GM19397 (cell line): ENCODE data around the gene EDN1.
"Not testable (repeated sequence)": the region's sequence is repeated elsewhere in the genome, so short reads cannot be mapped to it uniquely, and the experiment has no call there.

Experiments
- ATAC-seq: cut with Tn5 transposase; IDR thresholded peaks from one replicate; pipeline ENCODE4 v1.9.1; 2021; ENCODE audit warnings: mild to moderate bottlenecking, moderate library complexity; ENCODE audit not compliant: unreplicated experiment

The EDN1 gene

DNA sequence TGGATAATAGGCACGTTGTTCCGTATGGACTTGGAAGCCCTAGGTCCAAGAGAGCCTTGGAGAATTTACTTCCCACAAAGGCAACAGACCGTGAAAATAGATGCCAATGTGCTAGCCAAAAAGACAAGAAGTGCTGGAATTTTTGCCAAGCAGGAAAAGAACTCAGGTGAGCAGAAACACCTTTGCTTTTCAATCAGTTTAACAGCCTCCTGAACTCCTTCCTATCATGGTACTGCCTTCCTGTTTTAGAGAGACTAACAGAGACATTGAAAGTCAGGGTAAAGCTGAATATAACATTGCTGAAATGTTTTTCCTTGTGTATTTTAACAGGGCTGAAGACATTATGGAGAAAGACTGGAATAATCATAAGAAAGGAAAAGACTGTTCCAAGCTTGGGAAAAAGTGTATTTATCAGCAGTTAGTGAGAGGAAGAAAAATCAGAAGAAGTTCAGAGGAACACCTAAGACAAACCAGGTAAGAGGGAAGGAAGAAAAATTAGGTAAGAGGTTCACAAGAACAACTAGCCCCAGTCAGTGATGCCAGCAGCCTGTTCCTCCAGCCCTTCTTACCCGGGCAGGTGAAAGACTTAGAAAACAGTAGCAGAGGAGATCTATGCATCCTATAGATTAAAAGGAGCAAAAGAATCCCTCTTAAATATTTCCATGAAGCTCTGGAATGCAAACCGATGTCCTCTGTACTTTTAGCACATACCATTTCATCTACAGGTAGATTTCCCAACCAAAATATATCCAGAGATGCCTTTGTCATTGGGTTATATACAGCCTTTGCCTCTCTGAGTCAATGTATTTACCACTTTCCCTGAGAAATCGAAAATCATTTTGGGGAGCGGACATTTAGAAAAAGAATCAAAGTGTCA is 4.0 kb downstream of the EDN1 start:
- no peak for ATAC-seq

GRCh38 chr6:12294851-12295536 is 4.8 kb downstream of the EDN1 start:
- ATAC-seq, result no peak

DNA sequence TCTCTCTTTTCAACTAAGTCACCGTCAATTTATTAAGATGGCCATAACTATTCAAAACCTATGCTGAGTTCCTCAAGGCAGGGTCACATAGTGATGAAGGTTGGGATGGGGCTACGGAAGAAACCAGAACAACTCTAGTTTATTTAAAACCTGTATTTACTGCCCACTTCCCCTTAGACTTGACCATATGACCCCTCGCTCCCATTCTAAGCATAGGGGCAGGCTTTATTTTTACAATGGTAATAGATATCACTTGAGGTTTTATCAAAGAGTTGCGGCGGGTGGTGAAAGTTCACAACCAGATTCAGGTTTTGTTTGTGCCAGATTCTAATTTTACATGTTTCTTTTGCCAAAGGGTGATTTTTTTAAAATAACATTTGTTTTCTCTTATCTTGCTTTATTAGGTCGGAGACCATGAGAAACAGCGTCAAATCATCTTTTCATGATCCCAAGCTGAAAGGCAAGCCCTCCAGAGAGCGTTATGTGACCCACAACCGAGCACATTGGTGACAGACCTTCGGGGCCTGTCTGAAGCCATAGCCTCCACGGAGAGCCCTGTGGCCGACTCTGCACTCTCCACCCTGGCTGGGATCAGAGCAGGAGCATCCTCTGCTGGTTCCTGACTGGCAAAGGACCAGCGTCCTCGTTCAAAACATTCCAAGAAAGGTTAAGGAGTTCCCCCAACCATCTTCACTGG is 5.5 kb downstream of the EDN1 start:
- ATAC-seq, result no peak

DNA sequence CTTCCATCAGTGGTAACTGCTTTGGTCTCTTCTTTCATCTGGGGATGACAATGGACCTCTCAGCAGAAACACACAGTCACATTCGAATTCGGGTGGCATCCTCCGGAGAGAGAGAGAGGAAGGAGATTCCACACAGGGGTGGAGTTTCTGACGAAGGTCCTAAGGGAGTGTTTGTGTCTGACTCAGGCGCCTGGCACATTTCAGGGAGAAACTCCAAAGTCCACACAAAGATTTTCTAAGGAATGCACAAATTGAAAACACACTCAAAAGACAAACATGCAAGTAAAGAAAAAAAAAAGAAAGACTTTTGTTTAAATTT is 6.1 kb downstream of the EDN1 start:
- ATAC-seq, result no peak

DNA sequence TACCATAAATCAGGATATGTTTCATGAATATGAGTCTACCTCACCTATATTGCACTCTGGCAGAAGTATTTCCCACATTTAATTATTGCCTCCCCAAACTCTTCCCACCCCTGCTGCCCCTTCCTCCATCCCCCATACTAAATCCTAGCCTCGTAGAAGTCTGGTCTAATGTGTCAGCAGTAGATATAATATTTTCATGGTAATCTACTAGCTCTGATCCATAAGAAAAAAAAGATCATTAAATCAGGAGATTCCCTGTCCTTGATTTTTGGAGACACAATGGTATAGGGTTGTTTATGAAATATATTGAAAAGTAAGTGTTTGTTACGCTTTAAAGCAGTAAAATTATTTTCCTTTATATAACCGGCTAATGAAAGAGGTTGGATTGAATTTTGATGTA is 6.4 kb downstream of the EDN1 start:
- ATAC-seq, result no peak

GRCh38 chr6:12297363-12298016 is 7.3 kb downstream of the EDN1 start:
- no peak for ATAC-seq

GRCh38 chr6:12298017-12298978 is 8.1 kb downstream of the EDN1 start:
- no peak for ATAC-seq

DNA sequence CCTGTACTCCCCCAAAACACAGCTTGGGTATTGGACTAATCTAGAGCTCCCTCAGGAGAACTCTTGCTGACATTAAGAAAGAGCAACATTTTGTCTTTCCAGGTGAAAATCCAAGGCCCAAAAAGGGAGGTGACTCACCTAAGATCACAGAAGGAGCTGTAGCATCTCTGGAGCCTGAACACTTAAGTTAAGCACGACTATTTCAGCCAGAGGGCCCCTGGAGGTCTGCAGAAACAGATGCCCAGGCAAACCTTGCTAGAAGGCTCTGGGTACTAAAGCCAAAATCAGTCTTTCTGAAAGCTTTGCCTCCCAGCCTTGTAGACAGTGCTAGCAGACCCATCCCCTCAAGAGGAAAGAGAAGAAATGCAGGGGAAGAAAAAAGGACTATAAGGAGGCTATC is 8.8 kb downstream of the EDN1 start:
- ATAC-seq, result no peak

DNA sequence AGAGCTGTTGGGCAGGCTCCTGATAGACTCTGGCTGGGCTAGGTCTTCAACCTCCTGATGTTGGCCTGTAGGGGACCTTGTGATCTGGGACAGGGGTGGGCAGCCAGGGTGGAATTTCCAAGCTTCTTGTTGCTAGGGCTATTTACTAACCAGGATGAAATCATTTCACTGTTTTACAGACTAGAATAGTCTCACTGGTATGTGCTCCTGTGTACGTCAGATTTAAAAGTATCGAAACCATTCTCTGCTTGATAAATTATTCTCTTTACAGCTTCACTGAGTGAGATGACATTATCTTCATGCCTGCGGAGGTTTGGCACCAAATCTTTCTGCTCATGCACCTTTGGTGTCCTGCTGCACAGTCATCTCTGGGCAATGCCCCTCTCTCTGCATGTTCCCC is 10.9 kb downstream of the EDN1 start:
- ATAC-seq, result no peak

DNA sequence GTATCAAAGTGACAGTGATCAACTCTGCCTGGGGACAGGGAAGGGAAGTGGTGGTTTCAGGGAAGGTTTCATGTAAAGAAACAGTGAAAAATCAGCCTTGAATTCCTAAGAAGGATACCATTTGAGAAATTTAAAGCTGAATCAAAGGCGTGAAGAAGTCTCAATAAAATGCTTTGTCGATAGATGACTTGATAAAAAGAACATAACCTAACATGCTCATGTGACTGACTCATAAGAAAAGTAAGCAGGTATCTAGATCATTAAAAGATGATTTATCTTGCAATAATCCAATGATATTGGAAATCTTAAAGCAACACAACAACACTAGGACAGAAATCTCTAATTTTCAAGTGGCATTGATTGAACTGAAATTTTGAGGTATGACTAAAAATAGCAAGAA is 14.3 kb downstream of the EDN1 start:
- ATAC-seq, result no peak

DNA sequence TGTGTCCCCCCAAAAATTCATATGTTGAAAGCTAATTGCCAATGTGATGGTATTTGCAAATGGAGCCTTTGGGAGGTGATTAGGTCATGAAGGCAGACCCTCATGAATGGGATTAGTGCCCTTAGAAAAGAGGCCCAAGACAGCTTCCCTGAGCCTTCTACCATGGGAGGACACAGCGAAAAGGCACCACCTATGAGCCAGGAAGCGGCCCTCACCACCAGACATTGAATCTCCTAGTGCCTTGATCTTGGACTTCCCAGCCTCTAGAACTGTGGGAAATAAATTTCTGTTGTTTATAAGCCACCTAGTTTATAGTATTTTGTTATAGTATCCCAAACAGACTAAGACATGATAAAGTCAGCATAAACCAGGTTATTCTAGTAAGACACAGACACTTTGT is 18.9 kb downstream of the EDN1 start:
- ATAC-seq, result no peak

- no peak for ATAC-seq
Observed at GRCh38 chr6:12311106-12311505, 20.9 kb downstream of the EDN1 start.

GRCh38 chr6:12312736-12313135 is 22.6 kb downstream of the EDN1 start:
- ATAC-seq, result no peak

DNA sequence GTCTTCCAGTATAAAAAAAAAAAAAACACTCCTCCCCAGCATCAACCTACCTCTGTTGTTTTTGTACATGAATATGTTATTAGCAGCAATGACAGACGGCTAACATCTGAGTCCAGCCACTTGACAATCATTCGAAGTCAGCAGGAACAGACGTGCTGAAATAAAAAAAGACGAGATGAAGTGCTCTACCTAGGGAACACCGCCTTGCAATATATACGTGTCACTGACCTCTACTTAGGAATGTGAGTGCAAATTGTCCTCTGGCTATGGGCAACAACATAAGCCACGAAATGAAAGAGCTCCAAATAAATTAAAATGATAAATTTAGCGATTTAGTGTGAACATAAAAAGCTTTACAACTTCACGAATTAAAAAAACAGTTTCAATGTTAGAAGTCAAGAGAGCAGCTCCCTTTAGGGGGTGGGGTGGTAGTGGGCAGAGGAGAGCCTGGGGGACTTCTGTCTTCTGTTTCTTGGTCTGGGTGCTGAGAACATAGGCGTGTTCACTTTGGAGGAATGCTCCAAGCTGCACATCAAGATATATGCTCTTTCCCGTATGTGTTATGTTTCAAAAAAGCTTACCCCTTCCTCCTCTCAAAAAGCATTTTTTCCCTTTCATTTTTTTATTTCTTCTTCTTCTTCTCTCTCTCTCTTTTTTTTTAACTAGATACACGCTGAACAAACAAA is 23.3 kb downstream of the EDN1 start:
- ATAC-seq, result no peak

- no peak for ATAC-seq
Observed at GRCh38 chr6:12313992-12314589, 23.9 kb downstream of the EDN1 start.

DNA sequence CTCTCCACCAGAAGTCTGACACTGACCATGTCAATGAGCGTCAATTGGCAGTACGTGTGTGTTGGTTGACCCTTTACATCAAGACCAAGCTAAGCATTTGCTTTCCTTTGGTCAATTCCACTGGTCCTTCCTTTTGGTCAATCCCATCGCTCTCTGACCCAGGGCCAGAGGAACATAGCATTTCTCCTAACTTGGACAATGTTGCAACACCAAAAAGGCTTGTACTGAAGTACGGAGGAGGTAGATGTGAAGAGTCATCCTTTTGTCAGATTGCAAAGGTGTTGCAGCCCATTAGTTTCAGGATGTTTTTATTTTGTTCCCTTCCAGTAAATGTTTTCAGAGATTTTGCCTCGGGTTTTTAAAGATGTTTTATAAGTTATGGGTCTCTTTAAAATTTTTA is 24.6 kb downstream of the EDN1 start:
- ATAC-seq, result no peak

GRCh38 chr6:12315292-12316081 is 25.3 kb downstream of the EDN1 start:
- no peak for ATAC-seq

DNA sequence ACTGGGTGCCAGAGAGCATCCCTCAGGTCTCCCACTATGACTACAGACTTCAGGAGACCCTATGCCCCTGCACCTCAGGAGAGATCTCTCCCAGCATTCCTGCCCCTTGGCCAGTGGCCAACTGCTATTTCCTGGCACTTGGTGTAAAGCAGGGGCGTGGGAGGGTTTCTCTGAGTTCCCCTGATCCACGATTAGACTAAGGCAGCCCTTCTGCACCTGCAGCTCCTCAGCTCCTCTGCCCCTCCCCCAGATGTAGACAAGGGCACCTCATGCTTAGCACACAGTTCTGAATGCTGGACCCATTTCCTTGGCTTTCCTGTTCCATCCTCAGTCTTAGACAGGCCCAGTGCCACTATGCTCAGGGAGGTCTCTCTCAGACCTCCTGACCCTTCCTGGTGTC is 28.6 kb downstream of the EDN1 start:
- no peak for ATAC-seq

- ATAC-seq, result not testable (repeated sequence)
Observed at GRCh38 chr6:12320074-12320473, 29.9 kb downstream of the EDN1 start.
